OCI-M2 (cell line): Measurements from ENCODE around the gene COL5A2.

Experiments
- DNase-seq: peaks from one replicate; lab custom pipeline; 2025; ENCODE audit not compliant: unreplicated experiment; lab: John Stamatoyannopoulos, UW

The COL5A2 gene

GRCh38 chr2:189150033-189150432 is 29.5 kb downstream of the COL5A2 start:
- DNase-seq = no peak

- DNase-seq = no peak
These were observed 31.6 kb downstream of the COL5A2 start for GRCh38 chr2:189147989-189148388.

GRCh38 chr2:189147361-189147760 is 32.2 kb downstream of the COL5A2 start:
- DNase-seq = no peak

GRCh38 chr2:189146553-189146952 is 33.0 kb downstream of the COL5A2 start:
- DNase-seq = no peak

GRCh38 chr2:189144700-189145211 is 34.8 kb downstream of the COL5A2 start:
- no peak for DNase-seq

GRCh38 chr2:189143925-189144324 is 35.6 kb downstream of the COL5A2 start:
- DNase-seq = no peak

- no peak for DNase-seq
These were observed 36.4 kb downstream of the COL5A2 start for GRCh38 chr2:189142893-189143759.

GRCh38 chr2:189138800-189139199 is 40.8 kb downstream of the COL5A2 start:
- DNase-seq = no peak

GRCh38 chr2:189137519-189137918 is 42.0 kb downstream of the COL5A2 start:
- no peak for DNase-seq

GRCh38 chr2:189134485-189134884 is 45.1 kb downstream of the COL5A2 start:
- no peak for DNase-seq

GRCh38 chr2:189131991-189132390 is 47.6 kb downstream of the COL5A2 start:
- DNase-seq = no peak

- DNase-seq = no peak
These were observed 49.6 kb downstream of the COL5A2 start for GRCh38 chr2:189129971-189130370.

GRCh38 chr2:189128970-189129369 is 50.6 kb downstream of the COL5A2 start:
- no peak for DNase-seq

- DNase-seq = no peak
These were observed 51.8 kb downstream of the COL5A2 start for GRCh38 chr2:189127756-189128155.

GRCh38 chr2:189125195-189125594 is 54.4 kb downstream of the COL5A2 start:
- DNase-seq = no peak

- no peak for DNase-seq
These were observed 55.4 kb downstream of the COL5A2 start for GRCh38 chr2:189124175-189124574.

- no peak for DNase-seq
These were observed 61.2 kb downstream of the COL5A2 start for GRCh38 chr2:189118386-189118785.

- DNase-seq = no peak
These were observed 62.6 kb downstream of the COL5A2 start for GRCh38 chr2:189116979-189117378.

- DNase-seq = no peak
These were observed 63.5 kb downstream of the COL5A2 start for GRCh38 chr2:189116087-189116486.

- no peak for DNase-seq
These were observed 64.4 kb downstream of the COL5A2 start for GRCh38 chr2:189115126-189115525.

GRCh38 chr2:189113963-189114362 is 65.6 kb downstream of the COL5A2 start:
- DNase-seq = no peak

- no peak for DNase-seq
These were observed 68.4 kb downstream of the COL5A2 start for GRCh38 chr2:189111063-189111715.
